Prostate gland (tissue), 2 donors: Measurements from ENCODE around the gene RAPGEF2. TPM values are rescaled to one million over a fixed set of nuclear protein-coding genes. Genes with fewer than 3 reads are reported as not detected.

Experiments
- DNase-seq: peaks from one replicate; pipeline ENCODE4 v3.0.0-alpha.2; 2019; ENCODE audit warnings: low spot score
- H3K27ac ChIP-seq, 2 donors: fragments of 200-600 bp; sonication (generic); 2 replicates each; pipeline ENCODE4 v1.5.1; 2017 to 2019
- H3K27me3 ChIP-seq: fragments of 200-600 bp; sonication (generic); replicated peaks from 2 replicates; pipeline ENCODE4 v1.5.1; 2019; ENCODE audit not compliant: insufficient read depth
- H3K36me3 ChIP-seq, 2 donors: fragments of 200-600 bp; sonication (generic); 1 replicate in 1 of 2; 2 replicates in 1 of 2; pipeline versions ENCODE4 v1.5.1 to v1.8.1; 2017 to 2019
- H3K4me1 ChIP-seq: fragments of 200-600 bp; sonication (generic); replicated peaks from 2 replicates; pipeline ENCODE4 v1.5.1; 2019
- H3K4me3 ChIP-seq, 2 donors: fragments of 200-600 bp; sonication (generic); 2 replicates each; pipeline ENCODE4 v1.5.1; 2017 to 2019
- H3K9me3 ChIP-seq: fragments of 200-600 bp; sonication (generic); 2 replicates; pipeline ENCODE4 v1.5.1; 2017
- POLR2A ChIP-seq: fragments of 450-650 bp; IDR thresholded peaks from one replicate; pipeline ENCODE4 v1.6.1; 2016; ENCODE audit warnings: antibody characterized with exemption, mild to moderate bottlenecking
- POLR2AphosphoS5 ChIP-seq: sonication (generic); formaldehyde crosslinking; IDR thresholded peaks from one replicate; pipeline ENCODE4 v1.6.1; 2017; ENCODE audit warnings: antibody characterized with exemption
- WGBS: methylation state at CpG from one replicate; pipeline ENCODE4 v1.1.5; 2018; 5-methylcytosine and 5-hydroxymethylcytosine counted together
- intact Hi-C: fragments of 100-400 bp; cut with DNase I; formaldehyde crosslinking; loops from one replicate; pipeline ENCODE4 v1.14.2; 2022
- total RNA-seq, 2 donors: library from RNA; depleted of rRNA; stranded (reverse); fragments of >200 nt; gene quantifications; one replicate each; pipeline ENCODE4 v1.1.0, GENCODE V29; 2016
- TF ChIP-seq, protein P1 (sequence below), 4 experiments: fragments of 200-600 bp in 2 of 4; fragments of 450-650 bp in 2 of 4; sonication (generic) in 2 of 4; IDR thresholded peaks; 1 replicate in 3 of 4; 2 replicates in 1 of 4; pipeline ENCODE4 v1.5.1; 2016 to 2019; ENCODE audit warnings: antibody characterized with exemption in 4 of 4, mild to moderate bottlenecking in 2 of 4, moderate library complexity in 2 of 4

The RAPGEF2 gene
- total RNA-seq, 2 donors from 2014 or later, result 29.2 to 29.5 TPM

DNA sequence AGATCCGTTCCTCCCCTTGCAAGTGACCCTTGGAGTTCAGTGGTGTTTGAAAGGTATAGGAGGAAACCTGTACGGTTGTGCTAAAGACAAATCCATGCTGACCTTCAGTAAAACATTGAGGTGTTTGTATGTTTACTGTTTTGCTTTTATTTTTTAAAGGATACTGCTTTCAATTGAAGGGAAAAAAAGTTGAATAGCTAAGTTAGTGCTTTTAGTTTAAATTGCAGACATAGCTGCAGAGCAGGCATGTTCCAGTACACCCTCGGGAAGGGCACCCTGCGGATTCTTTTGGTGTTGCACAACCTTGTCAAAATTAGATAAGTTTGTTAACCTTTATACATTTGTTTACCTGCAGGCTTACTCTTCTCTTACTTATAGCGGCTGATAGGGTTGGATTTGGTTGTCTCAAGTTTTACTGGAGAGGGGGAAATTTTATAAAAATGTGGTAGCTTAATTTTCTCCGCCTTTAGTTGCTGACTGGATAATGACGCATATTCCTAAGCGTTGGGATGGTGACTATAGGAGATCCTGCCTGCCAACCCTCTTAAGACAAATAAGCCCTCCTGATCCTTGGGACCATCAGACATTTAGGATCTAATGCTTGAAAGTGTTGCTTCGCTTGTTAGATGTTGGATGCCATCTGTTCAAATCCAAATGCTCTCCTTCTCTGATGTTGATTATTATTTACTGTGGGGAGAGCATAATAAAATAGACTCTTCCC is 2.0 kb downstream of the RAPGEF2 start:
- intact Hi-C loops, result loop anchor here (5.0 to 10.0 kb wide), 2 partner anchors 70 to 93 kb away; no protein-coding TSS in a partner anchor
- WGBS, result 22% methylated on average over 9 of the region's 9 CpGs

DNA sequence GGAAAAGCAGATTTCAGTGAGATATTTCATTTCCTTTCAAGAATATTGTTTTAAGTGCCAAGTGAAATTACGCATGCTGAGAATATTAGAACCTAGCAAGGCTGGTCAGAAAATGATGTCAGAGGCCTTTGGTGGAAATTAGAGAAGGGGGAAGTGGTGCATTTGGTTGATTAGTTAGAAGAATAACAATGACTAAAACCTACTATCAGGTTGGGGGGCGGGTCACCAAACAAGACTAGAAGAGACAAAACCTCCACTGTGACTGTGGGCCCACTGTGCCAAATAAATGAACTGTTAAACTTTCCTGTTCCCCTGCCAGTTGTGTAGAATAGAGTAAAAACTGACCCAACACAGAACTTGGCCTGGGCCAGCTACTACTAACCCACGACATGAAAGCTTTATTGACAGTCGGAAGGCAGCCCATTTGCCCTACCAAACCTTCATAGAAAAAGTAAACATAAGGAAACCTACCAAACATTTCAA is 2.9 kb downstream of the RAPGEF2 start:
- Histone ChIP-seq H3K4me1 (no peaks in the 10 kb centered on the region), H3K27me3 (no peaks in the 10 kb centered on the region), H3K4me3 (peak overlapping the region; percentile 92 to 93), H3K9me3 (no peaks in the 10 kb centered on the region), H3K36me3 (no peaks in the 10 kb centered on the region), H3K27ac (no peak overlapping the region)
- intact Hi-C loops, result loop anchor here (10.0 kb wide), 1 partner anchor 69 kb away; no protein-coding TSS in a partner anchor
- DNase-seq, result no peak
- TF ChIP-seq, protein P1, sequence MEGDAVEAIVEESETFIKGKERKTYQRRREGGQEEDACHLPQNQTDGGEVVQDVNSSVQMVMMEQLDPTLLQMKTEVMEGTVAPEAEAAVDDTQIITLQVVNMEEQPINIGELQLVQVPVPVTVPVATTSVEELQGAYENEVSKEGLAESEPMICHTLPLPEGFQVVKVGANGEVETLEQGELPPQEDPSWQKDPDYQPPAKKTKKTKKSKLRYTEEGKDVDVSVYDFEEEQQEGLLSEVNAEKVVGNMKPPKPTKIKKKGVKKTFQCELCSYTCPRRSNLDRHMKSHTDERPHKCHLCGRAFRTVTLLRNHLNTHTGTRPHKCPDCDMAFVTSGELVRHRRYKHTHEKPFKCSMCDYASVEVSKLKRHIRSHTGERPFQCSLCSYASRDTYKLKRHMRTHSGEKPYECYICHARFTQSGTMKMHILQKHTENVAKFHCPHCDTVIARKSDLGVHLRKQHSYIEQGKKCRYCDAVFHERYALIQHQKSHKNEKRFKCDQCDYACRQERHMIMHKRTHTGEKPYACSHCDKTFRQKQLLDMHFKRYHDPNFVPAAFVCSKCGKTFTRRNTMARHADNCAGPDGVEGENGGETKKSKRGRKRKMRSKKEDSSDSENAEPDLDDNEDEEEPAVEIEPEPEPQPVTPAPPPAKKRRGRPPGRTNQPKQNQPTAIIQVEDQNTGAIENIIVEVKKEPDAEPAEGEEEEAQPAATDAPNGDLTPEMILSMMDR (IDR thresholded peaks at IDR 0.05), result no peak
- TF ChIP-seq POLR2A (no peak), POLR2AphosphoS5 (no peak)
- WGBS, result 31% methylated on average over 4 of the region's 4 CpGs

More for the DNA sequence above, 2.0 kb downstream of the RAPGEF2 start:
- Histone ChIP-seq H3K27ac (peak overlapping the region; percentile 90 to 93), H3K27me3 (no peaks in the 10 kb centered on the region), H3K9me3 (no peaks in the 10 kb centered on the region), H3K4me3 (peak overlapping the region; percentile 92 to 93), H3K36me3 (no peaks in the 10 kb centered on the region), H3K4me1 (no peaks in the 10 kb centered on the region)
- peak; percentile 9 for DNase-seq
- TF ChIP-seq POLR2AphosphoS5, result no peak
- TF ChIP-seq POLR2A, result no peak
- TF ChIP-seq, protein P1 (IDR thresholded peaks at IDR 0.05), result no peak

GRCh38 chr4:159106636-159107035 is 3.8 kb downstream of the RAPGEF2 start:
- intact Hi-C loops, result loop anchor here (10.0 kb wide), 1 partner anchor 68 kb away; no protein-coding TSS in a partner anchor

GRCh38 chr4:159107203-159107925 is 4.5 kb downstream of the RAPGEF2 start:
- WGBS, result 35% methylated on average over 2 of the region's 2 CpGs
- Histone ChIP-seq H3K27ac (no peak overlapping the region), H3K36me3 (no peaks in the 10 kb centered on the region), H3K27me3 (no peaks in the 10 kb centered on the region), H3K9me3 (no peaks in the 10 kb centered on the region), H3K4me3 (no peak overlapping the region), H3K4me1 (no peaks in the 10 kb centered on the region)
- intact Hi-C loops, result loop anchor here (10.0 kb wide), 1 partner anchor 67 kb away; no protein-coding TSS in a partner anchor
- TF ChIP-seq POLR2A (no peak), POLR2AphosphoS5 (no peak)
- TF ChIP-seq, protein P1 (IDR thresholded peaks at IDR 0.05), result no peak
- DNase-seq, result no peak

More at GRCh38 chr4:159106636-159107035, 3.8 kb downstream of the RAPGEF2 start:
- H3K36me3 ChIP-seq, result no peaks in the 10 kb centered on the region
- no peaks in the 10 kb centered on the region for H3K4me1 ChIP-seq
- H3K9me3 ChIP-seq, result no peaks in the 10 kb centered on the region
- H3K4me3 ChIP-seq, result no peak overlapping the region
- DNase-seq, result no peak
- 42% methylated on average over 4 of the region's 4 CpGs for WGBS
- TF ChIP-seq, protein P1 (IDR thresholded peaks at IDR 0.05), result no peak
- no peak for TF ChIP-seq POLR2AphosphoS5
- TF ChIP-seq POLR2A, result no peak
- no peak overlapping the region for H3K27ac ChIP-seq
- no peaks in the 10 kb centered on the region for H3K27me3 ChIP-seq
